Stimulated activated CD4-positive, alpha-beta T cell treated with anti-CD3 and anti-CD28 coated beads, Interleukin-12 subunit alpha, Interleukin-12 subunit beta, amount 100 ng/mL, for 24 hours (primary cell): ENCODE measurements around the gene SENP3.

Experiments used
- DNase-seq, 2 experiments: peaks; one replicate each; pipeline ENCODE4 v3.0.0-alpha.2; 2020; ENCODE audit warnings: low read depth in 2 of 2

Gene SENP3

DNA sequence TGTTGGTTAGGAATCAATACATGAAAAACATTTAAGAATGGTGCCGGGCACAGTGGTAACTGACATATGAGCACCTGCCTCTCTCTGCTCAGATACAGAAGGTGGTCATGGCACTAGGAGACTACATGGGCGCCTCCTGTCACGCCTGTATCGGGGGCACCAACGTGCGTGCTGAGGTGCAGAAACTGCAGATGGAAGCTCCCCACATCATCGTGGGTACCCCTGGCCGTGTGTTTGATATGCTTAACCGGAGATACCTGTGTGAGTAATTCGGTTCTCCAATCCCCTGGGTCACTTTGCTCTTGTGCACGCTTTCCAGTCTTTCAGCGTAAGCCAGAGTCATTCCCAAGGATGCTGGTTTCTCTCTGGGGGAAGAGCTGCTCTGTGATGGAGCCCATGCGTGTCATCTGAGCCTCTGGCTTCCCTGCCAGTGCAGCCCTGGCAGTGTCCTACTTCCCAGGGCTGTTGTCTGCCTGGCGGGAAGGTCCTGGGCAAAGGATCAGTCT lies 14.8 kb downstream of the SENP3 start:
- DNase-seq: no peak

DNA sequence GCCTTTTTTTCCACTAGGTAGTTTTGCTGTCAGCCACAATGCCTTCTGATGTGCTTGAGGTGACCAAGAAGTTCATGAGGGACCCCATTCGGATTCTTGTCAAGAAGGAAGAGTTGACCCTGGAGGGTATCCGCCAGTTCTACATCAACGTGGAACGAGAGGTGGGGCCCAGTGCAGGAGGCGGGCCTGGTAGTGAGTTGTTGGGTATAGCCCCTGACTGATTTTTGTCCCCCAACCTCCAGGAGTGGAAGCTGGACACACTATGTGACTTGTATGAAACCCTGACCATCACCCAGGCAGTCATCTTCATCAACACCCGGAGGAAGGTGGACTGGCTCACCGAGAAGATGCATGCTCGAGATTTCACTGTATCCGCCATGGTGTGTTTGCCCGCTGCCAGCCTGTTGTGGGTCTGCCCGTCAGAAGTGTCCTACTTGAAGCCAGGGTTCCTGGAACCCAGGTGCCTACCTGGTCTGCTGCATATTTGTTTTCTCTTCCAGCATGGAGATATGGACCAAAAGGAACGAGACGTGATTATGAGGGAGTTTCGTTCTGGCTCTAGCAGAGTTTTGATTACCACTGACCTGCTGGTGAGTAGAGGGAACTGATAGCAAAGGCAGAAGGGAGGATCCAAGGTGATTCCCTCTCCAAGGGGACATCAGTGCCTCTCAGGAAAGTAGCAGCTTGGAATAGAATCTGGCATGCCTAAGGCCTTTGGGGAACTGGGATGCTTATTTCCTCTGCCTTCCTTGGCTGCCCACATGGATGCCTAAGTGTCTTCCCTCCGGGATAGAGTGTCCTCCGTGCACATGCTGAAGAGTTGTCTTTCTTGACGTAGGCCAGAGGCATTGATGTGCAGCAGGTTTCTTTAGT lies 15.8 kb downstream of the SENP3 start:
- no peak for DNase-seq

DNA sequence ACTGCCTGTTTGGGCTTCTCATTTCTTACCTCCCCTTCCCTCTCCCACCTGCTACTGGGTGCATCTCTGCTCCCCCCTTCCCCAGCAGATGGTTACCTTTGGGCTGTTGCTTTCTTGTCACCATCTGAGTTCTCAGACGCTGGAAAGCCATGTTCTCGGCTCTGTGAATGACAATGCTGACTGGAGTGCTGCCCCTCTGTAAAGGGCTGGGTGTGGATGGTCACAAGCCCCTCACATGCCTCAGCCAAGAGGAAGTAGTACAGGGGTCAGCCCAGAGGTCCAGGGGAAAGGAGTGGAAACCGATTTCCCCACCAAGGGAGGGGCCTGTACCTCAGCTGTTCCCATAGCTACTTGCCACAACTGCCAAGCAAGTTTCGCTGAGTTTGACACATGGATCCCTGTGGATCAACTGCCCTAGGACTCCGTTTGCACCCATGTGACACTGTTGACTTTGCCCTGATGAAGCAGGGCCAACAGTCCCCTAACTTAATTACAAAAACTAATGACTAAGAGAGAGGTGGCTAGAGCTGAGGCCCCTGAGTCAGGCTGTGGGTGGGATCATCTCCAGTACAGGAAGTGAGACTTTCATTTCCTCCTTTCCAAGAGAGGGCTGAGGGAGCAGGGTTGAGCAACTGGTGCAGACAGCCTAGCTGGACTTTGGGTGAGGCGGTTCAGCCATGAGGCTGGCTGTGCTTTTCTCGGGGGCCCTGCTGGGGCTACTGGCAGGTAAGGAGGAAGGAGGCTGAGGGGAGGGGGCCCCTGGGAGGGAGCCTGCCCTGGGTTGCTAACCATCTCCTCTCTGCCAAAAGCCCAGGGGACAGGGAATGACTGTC lies 17.5 kb downstream of the SENP3 start, which contains the start of gene CD68:
Gene CD68 (plus strand): TSS at position 638 of the 833 bp plus-strand sequence. CDS start 40 bp downstream, at position 678.
- DNase-seq: peak; percentile 67 to 68

DNA sequence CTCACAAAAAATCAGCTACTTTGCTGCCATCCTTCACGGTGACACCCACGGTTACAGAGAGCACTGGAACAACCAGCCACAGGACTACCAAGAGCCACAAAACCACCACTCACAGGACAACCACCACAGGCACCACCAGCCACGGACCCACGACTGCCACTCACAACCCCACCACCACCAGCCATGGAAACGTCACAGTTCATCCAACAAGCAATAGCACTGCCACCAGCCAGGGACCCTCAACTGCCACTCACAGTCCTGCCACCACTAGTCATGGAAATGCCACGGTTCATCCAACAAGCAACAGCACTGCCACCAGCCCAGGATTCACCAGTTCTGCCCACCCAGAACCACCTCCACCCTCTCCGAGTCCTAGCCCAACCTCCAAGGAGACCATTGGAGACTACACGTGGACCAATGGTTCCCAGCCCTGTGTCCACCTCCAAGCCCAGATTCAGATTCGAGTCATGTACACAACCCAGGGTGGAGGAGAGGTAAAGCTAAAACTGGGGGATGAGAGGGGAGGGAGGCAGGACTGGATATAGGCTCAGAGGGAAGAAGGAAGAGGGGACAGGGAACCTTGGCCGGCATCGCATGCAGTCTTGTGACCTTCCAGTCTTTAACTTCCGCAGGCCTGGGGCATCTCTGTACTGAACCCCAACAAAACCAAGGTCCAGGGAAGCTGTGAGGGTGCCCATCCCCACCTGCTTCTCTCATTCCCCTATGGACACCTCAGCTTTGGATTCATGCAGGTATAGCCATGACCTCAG lies 18.3 kb downstream of the SENP3 start:
- peak in 1 of 2 experiments; percentile 54 for DNase-seq

DNA sequence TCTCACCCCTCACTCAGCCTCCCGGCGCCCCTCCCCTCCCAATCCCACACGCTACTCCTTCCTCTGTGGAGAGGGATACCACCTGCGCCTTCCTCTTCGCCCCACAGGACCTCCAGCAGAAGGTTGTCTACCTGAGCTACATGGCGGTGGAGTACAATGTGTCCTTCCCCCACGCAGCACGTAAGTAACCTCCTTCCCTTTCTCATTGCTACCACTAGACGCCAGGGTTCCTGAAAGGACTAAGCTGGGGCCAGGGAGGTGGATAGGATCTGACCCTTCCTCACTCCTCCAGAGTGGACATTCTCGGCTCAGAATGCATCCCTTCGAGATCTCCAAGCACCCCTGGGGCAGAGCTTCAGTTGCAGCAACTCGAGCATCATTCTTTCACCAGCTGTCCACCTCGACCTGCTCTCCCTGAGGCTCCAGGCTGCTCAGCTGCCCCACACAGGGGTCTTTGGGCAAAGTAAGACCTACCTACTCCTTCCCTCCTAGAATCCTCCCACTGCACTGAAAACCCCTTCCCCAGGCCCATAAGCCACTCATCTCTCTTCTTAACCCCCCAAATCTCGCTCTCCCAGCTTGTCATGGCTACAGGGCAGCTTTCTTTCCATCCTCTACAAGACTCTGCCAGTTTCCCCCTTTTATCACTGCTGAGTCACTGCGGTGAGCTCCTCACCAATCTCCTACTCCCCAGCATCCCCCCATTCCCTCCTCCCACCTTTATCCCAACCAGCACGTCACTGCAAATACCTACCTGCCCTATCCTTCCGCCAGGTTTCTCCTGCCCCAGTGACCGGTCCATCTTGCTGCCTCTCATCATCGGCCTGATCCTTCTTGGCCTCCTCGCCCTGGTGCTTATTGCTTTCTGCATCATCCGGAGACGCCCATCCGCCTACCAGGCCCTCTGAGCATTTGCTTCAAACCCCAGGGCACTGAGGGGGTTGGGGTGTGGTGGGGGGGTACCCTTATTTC lies 19.2 kb downstream of the SENP3 start:
- no peak for DNase-seq

DNA sequence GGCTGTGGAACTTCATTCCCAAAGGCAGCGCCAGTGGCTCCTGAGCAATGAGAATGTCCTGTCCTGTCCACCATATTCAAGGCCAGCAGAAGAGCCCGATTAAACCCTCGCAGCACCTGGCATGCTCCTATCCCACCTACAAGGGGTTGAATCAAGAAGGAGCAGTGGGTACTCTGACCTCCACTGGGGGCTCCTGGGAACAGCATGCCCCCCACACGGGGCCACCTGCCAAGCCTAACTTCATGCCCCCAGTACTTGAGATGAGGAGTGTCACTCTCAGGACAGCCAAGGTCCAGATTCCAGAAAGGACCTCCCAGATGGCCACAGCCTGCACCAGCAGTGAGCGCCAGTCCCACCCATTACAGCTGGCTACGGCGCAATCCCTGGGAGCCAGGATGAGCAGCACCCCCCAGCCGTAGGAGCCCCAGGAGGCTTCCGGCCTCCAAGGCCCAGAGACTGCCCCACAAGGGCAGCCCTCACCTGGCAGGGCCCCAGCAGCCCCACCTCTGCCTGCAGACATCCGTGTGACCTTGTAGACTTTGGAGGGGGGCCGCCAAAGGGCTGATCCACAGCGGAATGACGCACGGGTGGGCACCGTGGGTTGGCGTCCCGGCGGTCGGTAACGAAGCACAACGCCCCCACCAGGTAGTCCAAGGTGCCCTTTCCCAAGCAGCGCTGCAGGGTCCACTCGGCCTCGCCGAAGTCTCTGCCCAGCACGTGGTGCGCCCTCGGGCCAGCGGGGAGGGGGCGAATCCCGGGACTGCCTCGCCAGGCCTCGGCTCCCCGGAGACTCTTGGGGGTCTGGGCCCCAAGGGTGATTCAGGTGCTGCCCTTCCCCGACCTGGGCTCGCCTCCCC lies 20.9 kb downstream of the SENP3 start:
- DNase-seq: no peak

DNA sequence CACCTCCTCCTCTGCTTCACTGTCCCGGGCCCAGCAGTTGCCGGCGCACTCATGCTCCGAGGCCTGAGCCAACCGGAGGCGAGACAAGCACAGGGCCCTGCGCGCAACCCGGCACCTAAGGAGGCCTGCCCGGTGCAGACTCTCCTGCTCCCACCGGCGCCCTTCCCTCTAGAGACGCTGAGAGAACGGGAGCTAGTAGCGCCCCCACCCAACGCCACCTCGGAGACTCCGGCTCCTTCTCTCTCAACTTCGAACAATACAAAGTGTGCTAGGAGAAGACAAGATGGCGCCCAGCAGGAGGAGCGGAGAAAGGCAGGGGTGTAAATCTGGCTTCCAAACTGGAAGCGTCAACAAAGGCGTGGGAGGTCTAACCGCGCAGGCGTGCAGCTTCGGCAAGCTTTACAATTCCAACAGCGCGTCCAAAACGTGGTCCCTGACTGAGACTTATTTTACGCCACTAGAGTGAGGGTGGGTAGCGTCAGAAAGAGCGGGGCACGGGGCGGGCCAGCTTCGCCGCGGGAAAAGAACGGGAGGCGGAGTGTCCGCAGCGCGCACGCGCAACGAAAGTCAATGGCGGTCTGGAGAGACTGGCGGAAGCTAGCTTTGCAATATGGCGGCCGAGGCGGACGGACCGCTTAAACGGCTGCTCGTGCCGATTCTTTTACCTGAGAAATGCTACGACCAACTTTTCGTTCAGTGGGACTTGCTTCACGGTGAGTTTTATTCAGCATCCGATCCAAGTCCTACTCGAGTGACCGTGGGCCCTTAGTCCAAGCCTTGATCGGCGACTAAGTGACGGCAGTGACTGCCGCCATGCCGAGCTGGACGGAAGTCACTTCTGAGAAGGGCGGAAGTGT lies 21.8 kb downstream of the SENP3 start, which contains the start of gene MPDU1:
Gene MPDU1 (plus strand): TSS at position 600 of the 857 bp plus-strand sequence. CDS start 11 bp downstream, at position 611.
- DNase-seq: peak; percentile 91

DNA sequence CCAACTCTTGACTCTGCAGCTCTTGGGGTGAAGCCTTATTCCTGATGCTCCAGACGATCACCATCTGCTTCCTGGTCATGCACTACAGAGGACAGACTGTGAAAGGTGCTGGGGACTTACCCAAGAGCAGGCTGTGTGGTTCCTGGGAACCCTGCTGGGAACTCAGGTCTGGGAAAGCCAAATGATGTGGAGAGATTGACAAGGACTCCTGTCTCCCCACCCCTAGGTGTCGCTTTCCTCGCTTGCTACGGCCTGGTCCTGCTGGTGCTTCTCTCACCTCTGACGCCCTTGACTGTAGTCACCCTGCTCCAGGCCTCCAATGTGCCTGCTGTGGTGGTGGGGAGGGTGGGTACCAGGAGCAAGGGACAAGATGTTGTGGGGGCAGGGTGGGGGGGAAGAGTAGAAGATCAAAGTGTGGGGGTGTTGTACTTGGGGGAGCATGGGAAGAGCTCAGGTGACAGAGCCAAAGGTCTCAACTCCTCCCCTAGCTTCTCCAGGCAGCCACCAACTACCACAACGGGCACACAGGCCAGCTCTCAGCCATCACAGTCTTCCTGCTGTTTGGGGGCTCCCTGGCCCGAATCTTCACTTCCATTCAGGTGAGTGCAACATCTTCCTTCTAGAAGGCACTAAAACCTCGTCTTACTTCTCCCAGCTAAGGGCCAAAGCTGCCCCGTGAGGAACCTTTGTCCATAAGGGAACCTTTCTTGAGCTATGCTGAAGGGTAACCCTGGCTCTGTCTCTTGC lies 25.1 kb downstream of the SENP3 start:
- DNase-seq: no peak

DNA sequence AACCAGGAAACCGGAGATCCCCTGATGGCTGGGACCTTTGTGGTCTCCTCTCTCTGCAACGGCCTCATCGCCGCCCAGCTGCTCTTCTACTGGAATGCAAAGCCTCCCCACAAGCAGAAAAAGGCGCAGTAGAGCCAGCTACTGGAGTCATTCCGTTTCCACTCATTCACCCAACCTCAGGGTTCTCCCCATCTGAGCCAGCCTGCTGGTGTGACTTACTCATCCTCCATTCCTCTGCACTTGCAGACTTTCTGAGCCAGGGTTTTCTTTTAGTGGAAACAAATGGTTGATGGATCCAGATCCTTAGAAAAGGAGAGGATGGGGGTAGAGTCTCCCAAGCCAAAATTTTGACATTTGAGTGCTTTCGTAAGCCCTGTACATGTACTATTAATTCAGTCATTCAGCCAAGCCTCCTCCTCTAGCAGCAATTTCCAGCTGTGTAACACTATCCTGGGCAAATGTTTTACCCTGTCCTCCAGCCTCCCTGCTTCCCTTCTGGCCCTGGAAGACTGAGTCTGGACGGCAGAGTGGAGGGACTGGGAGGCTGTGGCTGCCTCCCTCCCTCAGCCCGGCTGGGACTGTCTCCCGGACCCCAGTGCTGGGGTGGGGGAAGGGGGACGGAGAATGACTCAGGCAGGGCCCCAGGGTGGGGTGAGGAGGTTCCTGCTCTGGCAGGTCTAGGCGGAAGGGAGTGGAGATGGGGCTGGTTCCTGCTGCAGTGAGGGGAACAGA lies 25.9 kb downstream of the SENP3 start:
- DNase-seq: no peak

DNA sequence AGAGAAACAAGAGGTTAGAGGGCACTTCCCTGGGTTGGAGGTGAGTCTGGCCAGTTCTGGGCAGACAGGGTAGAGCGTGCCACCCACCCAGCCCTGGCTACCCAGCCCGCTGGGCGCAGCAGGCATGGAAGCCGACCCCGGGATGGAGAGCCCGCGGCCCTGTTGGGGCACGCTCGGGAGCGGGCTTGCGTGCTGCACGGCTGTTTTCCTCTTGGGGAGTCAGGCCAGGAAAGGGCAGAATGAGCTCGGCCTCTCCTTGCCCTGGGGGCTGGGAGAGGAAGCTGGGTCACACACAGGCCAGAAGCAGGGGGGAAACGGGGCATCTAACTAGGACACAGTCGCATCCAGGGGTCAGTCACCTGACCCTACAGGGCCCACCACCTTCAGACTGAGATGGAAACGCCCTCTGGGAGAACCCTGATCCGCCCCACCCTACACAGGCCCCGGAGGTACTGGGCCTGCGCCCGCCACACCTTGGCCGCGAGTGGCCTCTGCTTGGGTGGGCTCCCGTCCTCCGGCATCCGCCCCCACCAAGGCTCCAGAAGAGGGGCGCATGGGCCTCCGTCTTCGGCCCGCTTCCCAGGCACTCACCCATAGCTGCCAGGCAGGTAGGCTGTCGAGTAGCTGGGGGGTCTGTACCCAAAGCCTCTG lies 27.0 kb downstream of the SENP3 start:
- no peak for DNase-seq

DNA sequence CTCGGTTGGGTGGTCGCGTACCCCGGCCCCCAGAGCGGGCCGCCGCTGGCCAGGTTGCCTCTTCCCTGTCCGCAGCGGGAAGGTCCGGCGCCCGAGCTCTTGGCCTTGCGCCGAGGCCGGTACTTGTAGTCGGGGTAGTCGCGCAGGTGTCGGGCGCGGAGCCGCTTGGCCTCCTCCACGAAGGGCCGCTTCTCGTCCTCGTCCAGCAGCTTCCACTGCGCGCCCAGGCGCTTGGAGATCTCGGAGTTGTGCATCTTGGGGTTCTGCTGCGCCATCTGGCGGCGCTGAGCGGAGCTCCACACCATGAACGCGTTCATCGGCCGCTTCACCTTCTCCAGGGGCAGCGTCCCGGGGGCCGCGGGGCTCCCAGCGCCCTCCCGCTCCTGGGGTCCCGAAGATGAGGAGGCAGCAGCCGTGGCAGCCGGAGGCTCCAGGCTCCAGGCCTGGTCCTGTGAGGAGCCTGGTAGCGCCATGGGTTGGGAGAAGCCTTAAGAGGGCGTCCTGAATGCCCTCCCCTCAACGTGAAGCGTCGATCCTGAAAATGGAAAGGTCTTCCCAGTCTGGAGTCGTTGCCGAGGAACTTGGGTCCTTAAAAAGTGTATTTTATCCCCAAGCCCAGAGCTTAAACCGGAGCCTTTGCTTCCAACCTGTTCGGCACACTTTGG lies 27.6 kb downstream of the SENP3 start:
- peak; percentile 46 to 49 for DNase-seq

DNA sequence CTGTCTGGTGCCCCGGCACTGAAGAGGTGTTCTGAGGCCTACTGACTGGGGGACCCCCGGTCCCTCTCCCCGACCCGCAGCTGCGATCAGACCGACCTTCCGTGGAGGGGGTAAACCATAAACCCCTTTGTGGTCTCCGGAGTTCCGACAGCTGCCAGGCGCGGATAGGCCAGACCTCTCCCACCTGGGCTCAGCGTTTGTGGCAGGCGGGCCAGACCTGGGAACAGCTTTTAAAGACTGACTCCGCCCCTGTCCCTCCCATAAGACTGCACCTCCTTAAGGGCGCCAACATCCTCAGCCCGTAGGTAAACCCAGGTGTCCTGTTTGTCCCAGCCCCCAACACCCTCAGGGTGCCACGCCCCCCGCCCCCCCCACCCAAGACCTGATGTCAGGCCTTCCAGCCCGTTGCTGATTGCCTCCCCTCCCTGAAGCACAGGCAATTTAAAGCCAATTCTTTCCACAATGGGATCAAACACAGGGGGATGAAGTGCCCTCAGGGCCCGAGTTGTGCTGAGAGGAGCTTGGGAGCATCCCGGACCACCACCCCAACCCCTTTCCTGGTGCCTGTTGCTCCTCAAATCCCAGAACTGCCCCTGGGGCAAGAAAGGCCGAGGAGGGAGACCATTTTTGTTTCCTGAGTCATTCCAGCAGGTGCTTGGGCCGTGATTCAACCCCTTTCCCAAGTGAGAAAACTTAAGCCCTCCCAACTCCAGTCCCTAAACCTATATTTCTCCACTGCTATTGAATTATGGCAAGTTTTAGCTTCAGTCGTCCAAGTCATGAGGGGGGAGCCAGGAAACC lies 28.4 kb downstream of the SENP3 start, which contains the start of gene SOX15:
Gene SOX15 (minus strand): TSS at position 204 of the 801 bp plus-strand sequence. CDS start 418 bp downstream, outside the sequence.
- no peak for DNase-seq

DNA sequence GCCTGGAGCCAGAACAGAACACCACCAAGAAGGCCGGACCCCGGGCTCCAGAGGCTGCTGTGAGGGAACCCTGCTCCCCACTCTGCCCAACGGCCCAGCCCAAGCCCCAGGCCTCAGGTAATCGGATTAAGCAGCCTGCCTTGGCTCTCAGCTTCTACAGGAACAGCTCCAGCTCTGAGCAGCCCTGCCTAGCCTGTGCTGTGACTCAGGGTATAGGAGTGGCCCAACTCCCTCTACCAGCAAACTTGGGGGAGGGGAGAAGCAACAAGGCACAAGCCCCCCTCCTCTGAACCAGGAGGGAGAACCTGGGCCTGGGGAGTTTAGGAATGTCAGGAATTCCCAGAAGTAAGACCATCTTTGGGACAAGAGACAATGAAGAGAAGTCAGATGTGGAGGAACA lies 29.0 kb downstream of the SENP3 start:
- DNase-seq: no peak

DNA sequence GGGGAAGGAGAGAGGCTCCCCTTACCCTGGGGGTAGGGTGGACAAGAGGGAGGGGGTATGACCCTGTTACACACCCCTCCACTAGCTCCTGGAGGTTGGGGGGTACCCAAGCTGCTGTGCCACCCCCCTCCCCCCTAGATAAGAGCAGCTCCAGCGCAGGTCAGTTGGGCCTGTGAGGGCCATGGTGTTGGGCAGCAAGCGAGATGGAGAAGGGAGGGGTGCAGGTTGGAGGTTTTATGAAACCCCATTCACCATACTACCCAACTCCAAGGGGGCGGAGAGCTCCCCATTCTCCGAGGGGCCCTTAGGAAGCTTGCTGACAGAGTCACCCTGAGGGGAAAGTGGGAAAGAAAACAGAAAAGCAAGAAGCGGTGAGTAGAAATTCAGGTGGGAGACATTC lies 29.9 kb downstream of the SENP3 start:
- DNase-seq: no peak
